GM19035 (cell line): Measurements from ENCODE around the gene RBMY1E.
"Not testable (repeated sequence)": the region's sequence is repeated elsewhere in the genome, so short reads cannot be mapped to it uniquely, and the experiment has no call there.

ENCODE experiments used
- ATAC-seq: cut with Tn5 transposase; IDR thresholded peaks from one replicate; pipeline ENCODE4 v1.9.1; 2021; ENCODE audit not compliant: unreplicated experiment

Gene RBMY1E

GRCh38 chrY:21917932-21918331 lies at the start of gene RBMY1E:
Gene RBMY1E, minus strand, starts transcription at chrY:21918032. Its CDS starts 1,978 bp downstream, at chrY:21916054.
- ATAC-seq: not testable (repeated sequence)

GRCh38 chrY:21894426-21894825 lies 23.4 kb downstream of the RBMY1E start, which contains the start of gene RBMY1D:
Gene RBMY1D, minus strand, starts transcription at chrY:21894526. Its CDS starts 2,013 bp downstream, at chrY:21892513.
- ATAC-seq: not testable (repeated sequence)

DNA sequence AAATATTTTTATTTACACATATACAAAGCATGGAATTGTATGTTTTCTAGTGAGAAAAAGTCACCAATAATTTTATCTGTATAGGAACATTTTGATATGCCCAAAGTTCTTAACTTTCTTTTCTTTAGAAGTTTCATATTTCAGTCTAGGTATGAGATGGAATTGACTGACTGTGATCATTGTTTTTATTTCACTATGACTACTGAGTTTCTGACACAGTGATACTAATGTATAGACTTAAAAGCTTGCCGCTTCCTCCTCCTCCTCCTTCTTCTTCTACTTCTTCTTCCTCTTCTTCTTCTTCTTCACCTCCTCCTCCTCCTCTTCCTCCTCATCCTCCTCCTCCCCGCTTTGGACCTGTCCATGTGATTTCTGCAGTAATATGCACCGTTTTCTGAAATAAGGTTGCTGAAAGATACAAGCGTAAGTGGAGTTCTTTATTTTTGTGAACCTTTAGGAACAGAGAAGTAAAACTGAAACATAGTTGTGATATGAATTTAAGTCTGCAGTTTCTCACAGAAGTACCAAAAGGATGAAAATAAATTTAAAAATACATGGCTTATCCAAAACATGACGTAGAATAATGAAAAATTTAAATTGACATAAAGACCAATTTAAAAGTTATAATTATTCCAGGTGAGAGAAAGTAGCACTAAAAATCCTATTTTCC lies 48.3 kb downstream of the RBMY1E start:
- ATAC-seq: peak; percentile 84
